GM12873 (cell line): Measurements from ENCODE around the gene ADCY9.

ENCODE experiments used
- TF ChIP-seq, protein P1 (sequence below): IDR thresholded peaks from 2 replicates; pipeline ENCODE4 v1.5.1; 2012; ENCODE audit warnings: low read depth, mild to moderate bottlenecking, moderate library complexity, low read length, control low read depth; ENCODE audit not compliant: insufficient read depth; ENCODE audit errors: missing control alignments

Gene ADCY9

DNA sequence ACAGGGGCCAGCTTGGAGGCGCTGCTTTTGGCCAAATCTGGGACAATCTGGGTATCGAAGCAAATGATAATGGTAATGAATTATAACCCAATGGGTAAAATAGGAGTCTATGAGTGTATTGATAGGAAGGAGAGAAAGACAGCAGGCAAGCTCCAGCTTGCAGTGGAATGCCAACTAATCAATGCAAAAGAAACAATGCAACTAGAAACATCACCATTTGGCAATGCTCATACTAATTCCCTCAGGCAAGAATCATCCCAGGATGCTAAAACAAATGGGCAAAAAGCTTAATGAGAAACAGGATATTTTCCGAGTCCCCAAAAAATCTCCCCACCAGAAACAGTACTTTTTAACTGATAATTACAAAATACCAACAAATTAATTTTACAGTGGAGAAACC lies 64.7 kb downstream of the ADCY9 start:
- TF ChIP-seq, protein P1, sequence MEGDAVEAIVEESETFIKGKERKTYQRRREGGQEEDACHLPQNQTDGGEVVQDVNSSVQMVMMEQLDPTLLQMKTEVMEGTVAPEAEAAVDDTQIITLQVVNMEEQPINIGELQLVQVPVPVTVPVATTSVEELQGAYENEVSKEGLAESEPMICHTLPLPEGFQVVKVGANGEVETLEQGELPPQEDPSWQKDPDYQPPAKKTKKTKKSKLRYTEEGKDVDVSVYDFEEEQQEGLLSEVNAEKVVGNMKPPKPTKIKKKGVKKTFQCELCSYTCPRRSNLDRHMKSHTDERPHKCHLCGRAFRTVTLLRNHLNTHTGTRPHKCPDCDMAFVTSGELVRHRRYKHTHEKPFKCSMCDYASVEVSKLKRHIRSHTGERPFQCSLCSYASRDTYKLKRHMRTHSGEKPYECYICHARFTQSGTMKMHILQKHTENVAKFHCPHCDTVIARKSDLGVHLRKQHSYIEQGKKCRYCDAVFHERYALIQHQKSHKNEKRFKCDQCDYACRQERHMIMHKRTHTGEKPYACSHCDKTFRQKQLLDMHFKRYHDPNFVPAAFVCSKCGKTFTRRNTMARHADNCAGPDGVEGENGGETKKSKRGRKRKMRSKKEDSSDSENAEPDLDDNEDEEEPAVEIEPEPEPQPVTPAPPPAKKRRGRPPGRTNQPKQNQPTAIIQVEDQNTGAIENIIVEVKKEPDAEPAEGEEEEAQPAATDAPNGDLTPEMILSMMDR: no peak

DNA sequence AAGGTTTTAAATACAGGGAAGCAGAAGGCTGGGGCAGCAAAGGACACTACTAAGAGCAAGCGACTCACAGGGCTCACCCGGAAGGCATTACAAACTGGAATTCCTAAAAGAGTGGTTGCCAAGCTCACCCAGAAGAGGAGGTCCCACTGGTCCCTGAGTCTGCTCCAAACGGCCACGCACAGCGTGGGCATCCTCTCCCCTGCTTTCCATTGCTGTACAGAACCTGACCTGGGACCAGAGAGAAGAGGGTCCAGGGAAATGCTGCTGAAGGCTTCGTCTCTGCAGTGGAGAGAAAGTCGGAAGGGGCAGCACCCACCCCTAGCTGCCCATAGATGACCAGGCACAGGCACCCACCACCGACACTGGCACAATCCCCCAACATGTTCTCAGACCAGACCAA lies 67.2 kb downstream of the ADCY9 start:
- TF ChIP-seq, protein P1: no peak

DNA sequence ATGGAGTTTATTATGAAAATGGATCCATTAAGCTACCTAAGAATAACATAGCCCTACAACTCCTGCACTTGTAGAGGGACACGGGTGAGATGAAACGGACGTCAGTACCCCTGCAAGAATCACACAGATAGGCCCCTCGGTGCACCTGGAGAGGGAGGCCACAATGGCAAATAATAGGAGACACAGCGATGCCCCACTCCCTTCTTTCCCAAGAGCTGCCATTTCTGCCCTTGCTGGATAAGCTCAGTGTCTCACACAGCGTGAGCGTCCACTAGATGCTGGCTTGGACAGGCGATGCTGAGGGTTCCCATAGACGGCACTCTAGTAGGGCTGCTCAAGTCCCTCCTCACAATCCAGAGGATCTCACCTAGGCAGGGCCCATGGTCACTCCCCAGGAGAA lies 67.8 kb downstream of the ADCY9 start:
- TF ChIP-seq, protein P1: no peak

DNA sequence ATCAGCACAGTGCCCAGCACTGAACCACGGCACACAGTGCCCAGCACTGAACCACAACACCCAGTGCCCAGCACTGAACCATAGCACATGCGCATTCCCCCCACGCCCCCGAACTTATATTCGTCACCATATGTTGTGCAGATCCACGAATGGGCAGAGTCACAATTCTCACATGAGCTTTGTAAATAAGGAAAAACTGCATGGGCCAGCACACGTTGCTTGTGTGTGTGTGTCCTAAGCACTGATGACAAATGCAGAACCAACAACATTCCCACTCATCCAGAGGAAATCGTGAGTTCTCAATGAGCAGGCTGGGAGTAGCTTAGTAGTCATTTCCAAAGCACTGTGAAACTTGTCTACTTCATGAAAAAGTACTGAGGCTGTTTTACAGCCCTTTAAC lies 70.0 kb downstream of the ADCY9 start:
- TF ChIP-seq, protein P1: no peak

DNA sequence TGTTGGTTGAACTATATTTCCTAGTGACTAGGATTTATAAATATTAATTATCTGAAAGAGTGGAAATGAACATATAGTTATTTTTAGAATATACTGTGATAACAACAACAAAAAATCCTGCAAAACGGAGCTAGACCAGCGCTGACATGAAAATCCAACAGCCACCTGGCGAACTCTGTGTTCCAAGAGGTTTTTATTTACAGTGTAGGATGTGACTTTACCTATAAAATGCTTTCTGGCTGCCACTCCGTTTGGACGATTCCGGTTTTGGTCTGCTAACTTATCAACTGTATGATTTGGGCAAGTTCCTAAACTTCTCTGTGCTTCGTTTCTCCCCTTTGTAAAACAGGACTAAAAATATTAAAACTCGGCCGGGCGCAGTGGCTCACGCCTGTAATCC lies 73.7 kb downstream of the ADCY9 start:
- TF ChIP-seq, protein P1: no peak

DNA sequence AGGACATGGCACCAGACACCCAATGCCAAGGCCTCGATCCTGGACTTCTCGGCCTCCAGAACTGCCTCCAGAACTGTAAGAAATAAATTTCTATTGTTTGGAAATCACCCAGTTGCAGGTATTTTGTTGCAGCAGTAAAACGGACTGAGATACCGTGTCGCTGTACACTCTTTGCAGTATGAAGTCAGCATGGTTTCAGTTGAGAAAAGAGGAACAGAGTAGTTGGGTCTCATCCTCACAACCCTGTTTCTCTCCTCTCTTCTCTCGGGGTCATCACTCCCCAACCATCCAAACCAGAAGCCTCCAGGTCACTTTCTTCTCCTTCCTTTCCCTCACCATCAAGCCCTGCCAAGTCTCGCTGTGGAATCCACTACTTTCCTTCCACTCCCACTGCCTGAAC lies 77.8 kb downstream of the ADCY9 start:
- TF ChIP-seq, protein P1: no peak

DNA sequence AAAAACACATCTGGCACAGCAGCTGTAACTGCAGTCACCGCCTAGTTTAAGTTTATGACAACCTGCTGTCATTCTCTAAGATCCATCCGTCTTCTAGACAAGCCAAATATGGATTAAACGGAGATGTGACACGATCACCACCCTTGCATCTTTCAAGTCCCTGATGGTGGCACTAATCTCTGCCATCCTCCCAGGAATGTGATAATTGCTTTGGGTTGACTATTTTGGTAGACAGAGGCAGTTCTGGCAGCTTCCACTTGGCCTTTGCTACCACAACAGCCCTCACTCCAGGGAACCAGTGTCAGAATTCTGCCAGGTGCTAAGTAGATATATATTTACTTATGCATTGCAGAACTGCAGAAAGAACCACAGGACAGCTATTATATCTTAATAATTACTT lies 81.3 kb downstream of the ADCY9 start:
- TF ChIP-seq, protein P1: no peak
